Measurements from ENCODE around the gene KLF6. TPM values are rescaled to one million over a fixed set of nuclear protein-coding genes. Genes with fewer than 3 reads are reported as not detected.
A peak's percentile ranks its signal among the peaks of the same experiment; 100 is the strongest.

Gene KLF6
- total and polyA plus RNA-seq, 9 of the 15 experiments (the other 6 are each of a cell fraction or from before 2014, with no cell fraction given) = 3.2 to 23.9 (median 8.0) TPM

DNA sequence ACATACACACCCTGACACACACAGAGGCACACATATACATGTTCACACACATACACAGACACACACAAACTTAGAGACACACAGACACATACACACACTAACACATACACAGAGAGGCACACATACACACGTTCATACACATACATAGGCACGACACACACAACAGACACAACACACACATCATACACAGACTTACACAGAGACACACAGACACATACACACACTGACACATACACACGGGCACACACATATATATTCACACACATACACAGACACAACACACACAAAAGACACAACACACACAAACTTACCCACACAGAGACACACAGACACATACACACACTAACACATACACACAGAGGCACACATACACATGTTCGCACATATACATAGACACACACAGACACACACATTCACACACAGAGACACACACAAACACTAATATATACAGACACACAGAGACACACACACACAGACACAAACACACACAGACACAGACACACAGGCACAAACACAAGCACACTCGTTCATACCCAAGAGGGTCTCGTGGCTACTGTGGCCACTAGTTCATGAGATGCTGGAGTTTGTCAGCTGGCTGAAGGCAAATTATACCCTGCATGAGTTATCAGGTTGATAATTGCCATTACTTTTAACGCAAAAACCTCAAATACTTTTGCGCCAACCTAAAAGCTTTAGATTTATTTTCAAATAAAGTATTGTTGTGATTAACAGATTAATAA lies 17.7 kb upstream of the KLF6 start (continued):
- TF ChIP-seq, protein P1, sequence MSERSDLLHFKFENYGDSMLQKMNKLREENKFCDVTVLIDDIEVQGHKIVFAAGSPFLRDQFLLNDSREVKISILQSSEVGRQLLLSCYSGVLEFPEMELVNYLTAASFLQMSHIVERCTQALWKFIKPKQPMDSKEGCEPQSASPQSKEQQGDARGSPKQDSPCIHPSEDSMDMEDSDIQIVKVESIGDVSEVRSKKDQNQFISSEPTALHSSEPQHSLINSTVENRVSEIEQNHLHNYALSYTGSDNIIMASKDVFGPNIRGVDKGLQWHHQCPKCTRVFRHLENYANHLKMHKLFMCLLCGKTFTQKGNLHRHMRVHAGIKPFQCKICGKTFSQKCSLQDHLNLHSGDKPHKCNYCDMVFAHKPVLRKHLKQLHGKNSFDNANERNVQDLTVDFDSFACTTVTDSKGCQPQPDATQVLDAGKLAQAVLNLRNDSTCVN (CRISPR knock-in tag; IDR thresholded peaks at IDR 0.05) = peak; percentile 77; the same call in 1 of the 2 replicates
- TF ChIP-seq ILF3 (IDR thresholded peaks at IDR 0.05; ENCODE audit: borderline replicate concordance) (no peak), ELF4 (CRISPR knock-in tag; IDR thresholded peaks at IDR 0.05) (peak; percentile 29; the same call in 1 of the 2 replicates), CREBBP (IDR thresholded peaks at IDR 0.05; ENCODE audit: low read depth, low read length) (no peak), HDGF (IDR thresholded peaks at IDR 0.05) (peak; percentile 97; the same call in 1 of the 2 replicates), TAF9B (IDR thresholded peaks at IDR 0.05; ENCODE audit: partially characterized antibody) (peak; percentile 15), SMARCA4 (IDR thresholded peaks at IDR 0.05) (peak; percentile 48; the same call in 1 of the 2 replicates), ZZZ3 (IDR thresholded peaks at IDR 0.05) (no peak; the same call in 1 of the 2 replicates), EHMT2 (IDR thresholded peaks at IDR 0.05) (peak; percentile 73; the same call in 1 of the 2 replicates), MTA1 (IDR thresholded peaks at IDR 0.05; ENCODE audit: borderline replicate concordance) (peak; percentile 31; the same call in 1 of the 2 replicates)
- TF ChIP-seq, protein P2, sequence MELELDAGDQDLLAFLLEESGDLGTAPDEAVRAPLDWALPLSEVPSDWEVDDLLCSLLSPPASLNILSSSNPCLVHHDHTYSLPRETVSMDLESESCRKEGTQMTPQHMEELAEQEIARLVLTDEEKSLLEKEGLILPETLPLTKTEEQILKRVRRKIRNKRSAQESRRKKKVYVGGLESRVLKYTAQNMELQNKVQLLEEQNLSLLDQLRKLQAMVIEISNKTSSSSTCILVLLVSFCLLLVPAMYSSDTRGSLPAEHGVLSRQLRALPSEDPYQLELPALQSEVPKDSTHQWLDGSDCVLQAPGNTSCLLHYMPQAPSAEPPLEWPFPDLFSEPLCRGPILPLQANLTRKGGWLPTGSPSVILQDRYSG (tag; conservative IDR thresholded peaks at IDR 0.05; ENCODE audit: low read depth) = no peak
- TF ChIP-seq, protein P3, sequence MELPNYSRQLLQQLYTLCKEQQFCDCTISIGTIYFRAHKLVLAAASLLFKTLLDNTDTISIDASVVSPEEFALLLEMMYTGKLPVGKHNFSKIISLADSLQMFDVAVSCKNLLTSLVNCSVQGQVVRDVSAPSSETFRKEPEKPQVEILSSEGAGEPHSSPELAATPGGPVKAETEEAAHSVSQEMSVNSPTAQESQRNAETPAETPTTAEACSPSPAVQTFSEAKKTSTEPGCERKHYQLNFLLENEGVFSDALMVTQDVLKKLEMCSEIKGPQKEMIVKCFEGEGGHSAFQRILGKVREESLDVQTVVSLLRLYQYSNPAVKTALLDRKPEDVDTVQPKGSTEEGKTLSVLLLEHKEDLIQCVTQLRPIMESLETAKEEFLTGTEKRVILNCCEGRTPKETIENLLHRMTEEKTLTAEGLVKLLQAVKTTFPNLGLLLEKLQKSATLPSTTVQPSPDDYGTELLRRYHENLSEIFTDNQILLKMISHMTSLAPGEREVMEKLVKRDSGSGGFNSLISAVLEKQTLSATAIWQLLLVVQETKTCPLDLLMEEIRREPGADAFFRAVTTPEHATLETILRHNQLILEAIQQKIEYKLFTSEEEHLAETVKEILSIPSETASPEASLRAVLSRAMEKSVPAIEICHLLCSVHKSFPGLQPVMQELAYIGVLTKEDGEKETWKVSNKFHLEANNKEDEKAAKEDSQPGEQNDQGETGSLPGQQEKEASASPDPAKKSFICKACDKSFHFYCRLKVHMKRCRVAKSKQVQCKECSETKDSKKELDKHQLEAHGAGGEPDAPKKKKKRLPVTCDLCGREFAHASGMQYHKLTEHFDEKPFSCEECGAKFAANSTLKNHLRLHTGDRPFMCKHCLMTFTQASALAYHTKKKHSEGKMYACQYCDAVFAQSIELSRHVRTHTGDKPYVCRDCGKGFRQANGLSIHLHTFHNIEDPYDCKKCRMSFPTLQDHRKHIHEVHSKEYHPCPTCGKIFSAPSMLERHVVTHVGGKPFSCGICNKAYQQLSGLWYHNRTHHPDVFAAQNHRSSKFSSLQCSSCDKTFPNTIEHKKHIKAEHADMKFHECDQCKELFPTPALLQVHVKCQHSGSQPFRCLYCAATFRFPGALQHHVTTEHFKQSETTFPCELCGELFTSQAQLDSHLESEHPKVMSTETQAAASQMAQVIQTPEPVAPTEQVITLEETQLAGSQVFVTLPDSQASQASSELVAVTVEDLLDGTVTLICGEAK (IDR thresholded peaks at IDR 0.05) = peak; percentile 47
- TF ChIP-seq, protein P3 (CRISPR knock-in tag; IDR thresholded peaks at IDR 0.05) = no peak

Measured in K562 (cell line).